Fibroblast of lung (primary cell): ENCODE results near the gene BAX. TPM values are rescaled to one million over a fixed set of nuclear protein-coding genes. Genes with fewer than 3 reads are reported as not detected.
"Not testable (repeated sequence)": the region's sequence is repeated elsewhere in the genome, so short reads cannot be mapped to it uniquely, and the experiment has no call there.

Source experiments
- DNase-seq, 2 donors: peaks; one replicate each; pipeline versions ENCODE4 v3.0.0 to v3.0.0-alpha.2; 2010; ENCODE audit warnings: low read depth in 2 of 2
- H2AFZ ChIP-seq: 2 replicates; pipeline ENCODE4 v1.5.1; 2012; ENCODE audit warnings: low read length, control low read depth, inconsistent platforms
- H3K27ac ChIP-seq: 2 replicates; pipeline ENCODE4 v1.5.1; 2011; ENCODE audit warnings: low read length, control low read depth; ENCODE audit not compliant: insufficient read depth
- H3K27me3 ChIP-seq: 2 replicates; pipeline ENCODE4 v1.5.1; 2011; ENCODE audit warnings: mild to moderate bottlenecking, low read length; ENCODE audit not compliant: control insufficient read depth, insufficient read depth
- H3K36me3 ChIP-seq: 2 replicates; pipeline ENCODE4 v1.5.1; 2011; ENCODE audit warnings: low read length; ENCODE audit not compliant: control insufficient read depth, insufficient read depth
- H3K4me1 ChIP-seq: 2 replicates; pipeline ENCODE4 v1.5.1; 2011; ENCODE audit warnings: low read length; ENCODE audit not compliant: control insufficient read depth, insufficient read depth; ENCODE audit errors: extremely low read depth
- H3K4me2 ChIP-seq: 2 replicates; pipeline ENCODE4 v1.5.1; 2011; ENCODE audit warnings: low read length, control low read depth; ENCODE audit not compliant: insufficient read depth; ENCODE audit errors: extremely low read depth
- H3K4me3 ChIP-seq, 4 experiments: fragments of 200-600 bp in 1 of 4; sonication (generic) in 1 of 4; replicated peaks in 1 of 4; 2 replicates each; pipeline ENCODE4 v1.5.1; 2011 to 2016; ENCODE audit warnings: low read length in 4 of 4, low read depth in 3 of 4, mild to moderate bottlenecking in 3 of 4, control low read depth in 2 of 4, inconsistent platforms in 1 of 4, mixed read lengths in 1 of 4; ENCODE audit not compliant: insufficient read depth in 1 of 4; ENCODE audit errors: control extremely low read depth in 1 of 4
- H3K79me2 ChIP-seq: 2 replicates; pipeline ENCODE4 v1.5.1; 2012; ENCODE audit warnings: mild to moderate bottlenecking, low read length, inconsistent platforms; ENCODE audit not compliant: control insufficient read depth, insufficient read depth
- H3K9ac ChIP-seq: 2 replicates; pipeline ENCODE4 v1.5.1; 2011; ENCODE audit warnings: mild to moderate bottlenecking, low read length, control low read depth; ENCODE audit not compliant: insufficient read depth
- H3K9me3 ChIP-seq: 2 replicates; pipeline ENCODE4 v1.5.1; 2012; ENCODE audit warnings: low read depth, low read length; ENCODE audit not compliant: control insufficient read depth, insufficient read depth
- H4K20me1 ChIP-seq: 2 replicates; pipeline ENCODE4 v1.5.1; 2011; ENCODE audit warnings: low read length; ENCODE audit not compliant: control insufficient read depth, insufficient read depth; ENCODE audit errors: extremely low read depth
- CTCF ChIP-seq, 2 donors: IDR thresholded peaks in 1 of 2; conservative IDR thresholded peaks in 1 of 2; 1 replicate in 1 of 2; 2 replicates in 1 of 2; pipeline ENCODE4 v1.5.1; 2011 to 2012; ENCODE audit warnings: low read length in 2 of 2, control low read depth in 1 of 2, inconsistent platforms in 1 of 2, low read depth in 1 of 2, mild to moderate bottlenecking in 1 of 2
- EZH2 ChIP-seq: IDR thresholded peaks from 2 replicates; pipeline ENCODE4 v1.5.1; 2012; ENCODE audit warnings: low read length, control low read depth, mild to moderate bottlenecking; ENCODE audit errors: missing control alignments
- polyA plus RNA-seq, 2 donors: library from polyadenylated mRNA; depleted of rRNA in 1 of 2; stranded (reverse) in 1 of 2; unstranded in 1 of 2; fragments of >200 nt; gene quantifications; 2 replicates each; pipeline ENCODE4 v1.2.1, GENCODE V29; 2011 to 2012; ENCODE audit warnings: missing spikeins in 1 of 2
- total RNA-seq: library from RNA; depleted of rRNA; stranded (reverse); fragments of >200 nt; gene quantifications from 2 replicates; pipeline ENCODE4 v1.2.1, GENCODE V29; 2014

Gene BAX
- total and polyA plus RNA-seq, 2 donors (not counting 1 experiment from before 2014, with no cell fraction given): 70.1 to 194 TPM

- Histone ChIP-seq H3K27me3 (no peaks in the 10 kb centered on the region), H3K4me3 (no peak overlapping the region), H3K9me3 (no peaks in the 10 kb centered on the region), H3K4me2 (no peak overlapping the region), H3K79me2 (no peaks in the 10 kb centered on the region), H3K36me3 (peaks cover 17% of the 10 kb centered on the region), H3K4me1 (no peaks in the 10 kb centered on the region), H3K27ac (no peak overlapping the region), H4K20me1 (no peaks in the 10 kb centered on the region), H3K9ac (no peak overlapping the region), H2AFZ (no peak overlapping the region)
- DNase-seq: no peak
- no peak for TF ChIP-seq EZH2
- no peak for TF ChIP-seq CTCF (conservative IDR thresholded peaks at IDR 0.05 in 1 of 2, IDR thresholded peaks at IDR 0.05 in 1 of 2; ENCODE audit: low read depth in 1 of 2, low read length in 2 of 2)
Observed at GRCh38 chr19:48918071-48918470, 36.6 kb upstream of the BAX start.

GRCh38 chr19:48918801-48919247, 35.9 kb upstream of the BAX start:
- Histone ChIP-seq H3K4me2 (no peak overlapping the region), H3K36me3 (peaks cover 11% of the 10 kb centered on the region), H3K4me3 (no peak overlapping the region), H3K9ac (no peak overlapping the region), H3K79me2 (no peaks in the 10 kb centered on the region), H3K4me1 (no peaks in the 10 kb centered on the region), H2AFZ (no peak overlapping the region), H3K27me3 (no peaks in the 10 kb centered on the region), H3K9me3 (no peaks in the 10 kb centered on the region), H4K20me1 (no peaks in the 10 kb centered on the region), H3K27ac (no peak overlapping the region)
- TF ChIP-seq CTCF (conservative IDR thresholded peaks at IDR 0.05 in 1 of 2, IDR thresholded peaks at IDR 0.05 in 1 of 2; ENCODE audit: low read depth in 1 of 2, low read length in 2 of 2) (no peak), EZH2 (no peak)
- no peak for DNase-seq

GRCh38 chr19:48919271-48919670, 35.4 kb upstream of the BAX start:
- not testable (repeated sequence) for H3K4me2 ChIP-seq, H3K27ac ChIP-seq, H3K27me3 ChIP-seq, H3K4me1 ChIP-seq, H3K9me3 ChIP-seq, DNase-seq, H3K4me3 ChIP-seq, H3K9ac ChIP-seq, H3K79me2 ChIP-seq, H2AFZ ChIP-seq, H4K20me1 ChIP-seq
- H3K36me3 ChIP-seq: peaks cover 11% of the 10 kb centered on the region
